Measurements from ENCODE around the gene CGRRF1. TPM values are rescaled to one million over a fixed set of nuclear protein-coding genes. Genes with fewer than 3 reads are reported as not detected.

Gene CGRRF1
- total and polyA plus RNA-seq, 9 of the 15 experiments (the other 6 are each of a cell fraction or from before 2014, with no cell fraction given), result 2.8 to 15.8 (median 4.6) TPM

DNA sequence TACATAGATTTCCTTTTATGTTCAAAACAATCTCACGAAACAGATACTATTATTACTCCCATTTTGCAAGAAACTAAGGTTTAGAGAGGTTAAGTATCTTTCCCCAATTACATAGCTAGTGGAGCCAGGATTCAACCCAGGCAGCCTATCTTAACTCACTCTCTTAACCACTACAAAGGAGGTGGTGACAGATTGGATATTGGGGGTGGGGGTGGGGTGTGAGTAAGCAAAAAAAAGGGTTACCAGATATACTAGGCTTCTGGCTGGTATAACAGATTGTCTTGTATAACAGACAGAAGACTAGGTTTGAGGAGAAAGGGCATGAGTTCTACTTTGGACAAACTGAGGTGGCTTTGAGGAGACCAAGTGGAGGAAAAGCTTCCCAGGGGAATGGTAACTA lies 23.0 kb upstream of the CGRRF1 start (continued):
- TF ChIP-seq MAFK (IDR thresholded peaks at IDR 0.05; ENCODE audit: low read length) (peak; percentile 59; the same call in 1 of the 2 replicates), ZSCAN29 (IDR thresholded peaks at IDR 0.05) (no peak), NCOR1 (IDR thresholded peaks at IDR 0.05) (peak; percentile 40), E2F8 (IDR thresholded peaks at IDR 0.05; ENCODE audit: low read depth, partially characterized antibody) (no peak), ARID4B (CRISPR knock-in tag; IDR thresholded peaks at IDR 0.05) (no peak), PTBP1 (IDR thresholded peaks at IDR 0.05; ENCODE audit: low read depth, low read length) (no peak)
- TF ChIP-seq, protein P1, sequence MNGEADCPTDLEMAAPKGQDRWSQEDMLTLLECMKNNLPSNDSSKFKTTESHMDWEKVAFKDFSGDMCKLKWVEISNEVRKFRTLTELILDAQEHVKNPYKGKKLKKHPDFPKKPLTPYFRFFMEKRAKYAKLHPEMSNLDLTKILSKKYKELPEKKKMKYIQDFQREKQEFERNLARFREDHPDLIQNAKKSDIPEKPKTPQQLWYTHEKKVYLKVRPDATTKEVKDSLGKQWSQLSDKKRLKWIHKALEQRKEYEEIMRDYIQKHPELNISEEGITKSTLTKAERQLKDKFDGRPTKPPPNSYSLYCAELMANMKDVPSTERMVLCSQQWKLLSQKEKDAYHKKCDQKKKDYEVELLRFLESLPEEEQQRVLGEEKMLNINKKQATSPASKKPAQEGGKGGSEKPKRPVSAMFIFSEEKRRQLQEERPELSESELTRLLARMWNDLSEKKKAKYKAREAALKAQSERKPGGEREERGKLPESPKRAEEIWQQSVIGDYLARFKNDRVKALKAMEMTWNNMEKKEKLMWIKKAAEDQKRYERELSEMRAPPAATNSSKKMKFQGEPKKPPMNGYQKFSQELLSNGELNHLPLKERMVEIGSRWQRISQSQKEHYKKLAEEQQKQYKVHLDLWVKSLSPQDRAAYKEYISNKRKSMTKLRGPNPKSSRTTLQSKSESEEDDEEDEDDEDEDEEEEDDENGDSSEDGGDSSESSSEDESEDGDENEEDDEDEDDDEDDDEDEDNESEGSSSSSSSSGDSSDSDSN (IDR thresholded peaks at IDR 0.05; ENCODE audit: borderline replicate concordance in 1 of 2, low read depth in 2 of 2, low read length in 2 of 2), result no peak
- TF ChIP-seq, protein P2, sequence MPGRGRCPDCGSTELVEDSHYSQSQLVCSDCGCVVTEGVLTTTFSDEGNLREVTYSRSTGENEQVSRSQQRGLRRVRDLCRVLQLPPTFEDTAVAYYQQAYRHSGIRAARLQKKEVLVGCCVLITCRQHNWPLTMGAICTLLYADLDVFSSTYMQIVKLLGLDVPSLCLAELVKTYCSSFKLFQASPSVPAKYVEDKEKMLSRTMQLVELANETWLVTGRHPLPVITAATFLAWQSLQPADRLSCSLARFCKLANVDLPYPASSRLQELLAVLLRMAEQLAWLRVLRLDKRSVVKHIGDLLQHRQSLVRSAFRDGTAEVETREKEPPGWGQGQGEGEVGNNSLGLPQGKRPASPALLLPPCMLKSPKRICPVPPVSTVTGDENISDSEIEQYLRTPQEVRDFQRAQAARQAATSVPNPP (IDR thresholded peaks at IDR 0.05; ENCODE audit: borderline replicate concordance, insufficient read depth, insufficient read length), result no peak
- TF ChIP-seq, protein P3, sequence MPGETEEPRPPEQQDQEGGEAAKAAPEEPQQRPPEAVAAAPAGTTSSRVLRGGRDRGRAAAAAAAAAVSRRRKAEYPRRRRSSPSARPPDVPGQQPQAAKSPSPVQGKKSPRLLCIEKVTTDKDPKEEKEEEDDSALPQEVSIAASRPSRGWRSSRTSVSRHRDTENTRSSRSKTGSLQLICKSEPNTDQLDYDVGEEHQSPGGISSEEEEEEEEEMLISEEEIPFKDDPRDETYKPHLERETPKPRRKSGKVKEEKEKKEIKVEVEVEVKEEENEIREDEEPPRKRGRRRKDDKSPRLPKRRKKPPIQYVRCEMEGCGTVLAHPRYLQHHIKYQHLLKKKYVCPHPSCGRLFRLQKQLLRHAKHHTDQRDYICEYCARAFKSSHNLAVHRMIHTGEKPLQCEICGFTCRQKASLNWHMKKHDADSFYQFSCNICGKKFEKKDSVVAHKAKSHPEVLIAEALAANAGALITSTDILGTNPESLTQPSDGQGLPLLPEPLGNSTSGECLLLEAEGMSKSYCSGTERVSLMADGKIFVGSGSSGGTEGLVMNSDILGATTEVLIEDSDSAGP (CRISPR knock-in tag; IDR thresholded peaks at IDR 0.05), result no peak

All from K562 (cell line).